ENCODE measurements around the gene GYPA.
A peak's percentile ranks its signal among the peaks of the same experiment; 100 is the strongest.
"Not testable (repeated sequence)": the region's sequence is repeated elsewhere in the genome, so short reads cannot be mapped to it uniquely, and the experiment has no call there.

Gene GYPA

DNA sequence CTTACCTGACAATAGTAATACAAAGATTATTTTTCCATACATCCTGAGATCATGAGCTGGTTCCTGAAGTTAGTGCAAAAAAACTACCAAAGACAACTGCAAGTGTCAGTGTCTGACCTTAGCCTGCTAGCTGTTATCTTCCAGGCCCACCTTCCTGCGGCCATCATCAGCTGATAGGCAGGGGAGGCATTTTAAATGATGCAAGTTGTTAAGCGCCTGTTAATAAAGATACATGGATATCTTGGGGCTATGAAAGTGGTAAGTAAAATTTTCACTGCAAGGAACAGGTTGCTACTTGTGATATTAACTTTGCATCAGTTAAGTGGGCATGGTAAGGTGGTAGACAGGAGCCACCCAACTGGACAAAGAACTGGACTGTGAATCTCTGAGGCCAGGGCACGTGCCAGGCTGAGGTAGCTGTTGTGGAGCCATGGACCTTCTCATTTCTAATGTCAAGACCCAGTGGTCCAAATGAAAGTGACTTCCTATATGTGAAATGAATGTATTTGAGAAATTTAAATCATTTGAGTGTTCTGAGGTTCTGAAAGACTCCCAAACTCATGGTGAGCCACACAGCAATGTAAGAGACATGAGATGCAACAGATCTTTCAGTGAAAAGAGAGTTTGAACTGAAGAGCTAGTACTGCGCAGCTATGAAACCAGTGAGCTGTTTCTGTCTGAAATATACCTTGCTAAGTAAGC, at the start of gene GYPA:
TSS of gene GYPA (minus strand) at position 125 of the 702 bp plus-strand sequence. CDS start at position 42, 83 bp downstream.
- ATAC-seq, result not testable (repeated sequence)

DNA sequence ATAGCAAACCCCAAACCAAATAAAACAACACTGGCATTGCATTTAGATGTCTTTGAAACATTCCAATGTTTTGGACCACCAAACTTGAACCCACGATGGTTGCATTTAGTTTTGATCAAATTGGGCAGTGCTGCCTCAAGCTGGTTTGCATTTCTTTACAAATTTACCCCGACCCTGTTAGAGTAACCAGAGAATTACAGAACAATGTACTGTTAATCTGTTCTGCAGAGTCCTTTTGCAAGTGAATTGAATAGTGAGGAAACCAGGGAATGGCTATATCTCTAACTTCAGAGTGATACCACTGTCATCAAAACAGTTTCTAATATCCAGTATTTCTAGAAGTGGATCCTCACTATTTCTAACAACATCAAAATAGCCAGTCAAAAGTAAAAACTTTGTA, 49.5 kb upstream of the GYPA start:
- ATAC-seq, result no peak

DNA sequence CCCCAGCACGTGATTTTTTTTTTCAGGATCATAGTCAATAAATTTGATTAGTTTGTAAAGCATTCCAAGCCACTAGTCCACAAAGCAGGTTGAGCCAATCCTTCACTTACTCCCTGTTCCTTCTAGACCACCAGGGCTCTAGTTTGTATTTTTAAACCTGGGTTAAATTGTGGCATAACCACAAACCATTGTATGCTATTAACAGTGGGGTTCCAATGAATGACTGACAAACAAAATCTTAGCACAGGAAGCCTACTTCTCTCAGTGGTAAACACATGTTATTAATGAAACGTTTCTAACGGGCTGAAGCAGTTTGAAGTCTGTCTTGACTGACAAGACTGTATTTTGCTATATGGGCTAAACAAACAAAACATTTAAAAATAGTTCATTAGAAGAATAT, 48.6 kb upstream of the GYPA start:
- ATAC-seq, result no peak

DNA sequence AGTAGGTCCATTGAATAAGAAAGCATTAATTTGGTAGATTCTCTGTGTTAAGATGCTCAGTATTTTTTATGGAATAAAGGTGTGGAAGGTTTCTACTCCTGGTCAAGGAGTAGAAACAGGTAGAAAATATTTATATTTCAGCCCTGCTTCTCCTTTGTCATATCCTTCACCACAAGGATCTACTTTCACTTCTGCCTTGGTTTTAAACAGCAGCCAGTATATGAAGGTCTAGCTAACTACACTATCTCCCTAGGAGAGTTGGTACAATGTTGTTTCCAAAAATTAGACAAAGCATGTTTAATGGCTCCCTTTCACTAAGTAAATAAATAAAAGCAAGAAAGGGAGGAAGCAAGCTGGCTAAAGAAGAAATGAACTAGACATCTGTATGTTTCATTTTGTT, 44.6 kb upstream of the GYPA start:
- no peak for ATAC-seq

- no peak for ATAC-seq
These were observed 42.6 kb upstream of the GYPA start for GRCh38 chr4:144183165-144183564.

GRCh38 chr4:144181391-144181790, 40.9 kb upstream of the GYPA start:
- no peak for ATAC-seq

DNA sequence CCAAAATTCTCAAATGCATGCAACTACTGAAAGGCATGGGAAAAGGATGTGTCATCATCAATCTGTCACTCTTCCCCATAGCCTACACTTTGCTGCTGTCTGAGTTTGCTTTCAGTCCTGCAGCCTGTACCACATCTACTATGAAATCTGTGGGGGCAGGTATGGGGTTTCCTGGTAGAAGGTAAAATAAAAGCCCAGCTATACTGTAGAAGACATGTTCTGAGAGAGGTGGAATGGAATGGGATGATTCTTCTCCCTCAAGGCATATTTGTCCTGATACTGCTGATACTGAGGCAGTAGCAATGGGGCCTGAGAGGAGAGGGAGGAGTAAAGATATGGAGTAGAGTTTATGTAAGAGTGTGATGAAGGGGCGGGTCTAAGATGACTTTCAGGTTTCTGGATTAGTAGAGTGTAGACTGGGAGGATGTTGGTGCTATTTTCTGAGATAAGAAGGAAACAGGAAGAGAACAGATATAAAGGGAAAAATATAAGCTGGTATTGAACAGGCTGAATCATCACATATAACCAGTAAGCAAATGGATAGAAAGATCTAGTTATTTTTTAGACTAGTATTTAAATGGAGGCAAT, 38.7 kb upstream of the GYPA start:
- no peak for ATAC-seq

DNA sequence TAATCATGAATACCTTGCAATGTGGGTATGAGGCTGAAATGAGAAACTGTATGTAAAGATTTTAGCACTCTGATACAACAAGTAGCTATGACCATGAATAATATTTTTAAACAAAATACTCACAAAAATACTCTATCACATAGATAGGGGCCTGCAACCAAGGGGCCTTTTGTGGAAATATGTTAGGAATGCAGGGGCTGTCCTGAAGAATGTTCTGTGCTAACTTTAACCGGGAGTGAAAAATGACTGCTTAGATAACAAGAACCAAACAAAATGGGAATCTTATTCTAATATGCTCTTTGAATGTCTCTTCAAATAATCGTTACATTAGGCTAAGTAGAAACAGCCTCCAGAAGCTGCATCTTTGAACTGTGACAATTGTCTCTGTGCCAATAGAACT, 37.9 kb upstream of the GYPA start:
- no peak for ATAC-seq

DNA sequence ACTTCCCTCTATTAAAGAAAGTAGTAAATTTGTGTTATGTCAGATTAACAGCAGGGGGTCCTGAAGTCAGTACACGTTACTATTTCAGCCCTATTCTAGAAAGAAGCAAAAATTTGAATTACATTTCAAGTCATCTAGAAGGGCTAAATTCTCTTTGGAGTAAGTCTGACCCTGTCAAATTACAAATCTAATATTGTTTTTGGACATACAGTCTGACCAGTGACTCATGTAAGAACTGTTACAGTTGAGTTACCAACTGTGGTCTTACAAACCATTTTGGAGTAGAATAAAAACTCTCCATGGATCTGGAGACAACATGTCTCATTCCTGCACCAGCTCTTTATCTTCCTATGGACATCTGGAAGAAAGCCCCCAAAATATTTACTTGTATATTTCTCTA, 36.0 kb upstream of the GYPA start:
- ATAC-seq, result no peak

DNA sequence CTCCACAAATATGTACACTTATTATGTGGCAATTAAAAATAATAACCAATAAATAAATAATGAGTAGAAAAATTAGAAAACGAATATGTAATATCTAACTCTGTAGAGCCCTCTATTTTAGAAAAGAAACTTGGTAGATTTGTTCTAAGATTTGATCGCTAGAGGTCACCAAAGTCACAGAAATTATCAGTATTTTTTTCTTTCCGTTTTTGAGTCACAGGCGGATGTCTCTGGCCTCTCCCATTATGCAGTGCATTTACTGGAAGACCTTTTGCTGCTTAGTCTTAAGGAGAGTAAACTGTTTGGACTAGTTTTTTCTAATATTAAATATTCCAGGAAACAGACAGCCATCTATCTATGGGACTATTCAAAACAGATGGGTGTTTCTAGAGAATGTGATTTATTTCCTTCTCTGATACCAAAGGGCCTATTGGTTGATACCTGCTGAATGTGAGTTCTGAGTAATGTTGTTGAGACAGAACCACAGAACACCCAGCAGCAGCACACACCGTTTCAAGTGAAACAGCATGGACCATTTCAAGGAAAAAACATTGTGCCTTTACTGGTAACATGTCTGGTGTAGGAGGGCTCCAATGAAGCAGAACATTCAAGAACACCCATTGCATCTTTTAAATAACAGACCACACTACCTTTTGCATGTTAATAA, 34.0 kb upstream of the GYPA start:
- peak; percentile 79 to 81 for ATAC-seq

- ATAC-seq, result no peak
These were observed 31.2 kb upstream of the GYPA start for GRCh38 chr4:144171697-144172096.

DNA sequence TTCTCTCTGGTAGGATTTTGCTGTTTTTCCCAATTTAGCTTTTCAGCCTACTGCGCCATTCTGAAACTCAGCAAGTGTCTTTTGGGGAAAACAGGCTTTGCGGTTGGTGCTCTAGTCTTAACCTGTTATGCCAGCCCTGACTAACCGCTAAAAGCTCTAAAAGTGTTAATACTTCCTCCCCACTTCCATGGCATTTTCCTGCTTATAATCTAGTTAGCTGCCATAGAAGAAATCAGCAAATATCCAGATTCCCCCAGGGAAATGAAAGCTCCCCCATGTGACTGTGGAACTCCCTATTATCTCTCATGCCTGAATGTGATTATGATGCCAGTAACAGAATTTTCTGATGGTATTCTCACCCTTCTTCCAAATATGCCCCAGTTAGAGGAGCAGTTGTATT, 28.7 kb upstream of the GYPA start:
- ATAC-seq, result no peak

GRCh38 chr4:144154044-144154443, 13.5 kb upstream of the GYPA start:
- no peak for ATAC-seq

DNA sequence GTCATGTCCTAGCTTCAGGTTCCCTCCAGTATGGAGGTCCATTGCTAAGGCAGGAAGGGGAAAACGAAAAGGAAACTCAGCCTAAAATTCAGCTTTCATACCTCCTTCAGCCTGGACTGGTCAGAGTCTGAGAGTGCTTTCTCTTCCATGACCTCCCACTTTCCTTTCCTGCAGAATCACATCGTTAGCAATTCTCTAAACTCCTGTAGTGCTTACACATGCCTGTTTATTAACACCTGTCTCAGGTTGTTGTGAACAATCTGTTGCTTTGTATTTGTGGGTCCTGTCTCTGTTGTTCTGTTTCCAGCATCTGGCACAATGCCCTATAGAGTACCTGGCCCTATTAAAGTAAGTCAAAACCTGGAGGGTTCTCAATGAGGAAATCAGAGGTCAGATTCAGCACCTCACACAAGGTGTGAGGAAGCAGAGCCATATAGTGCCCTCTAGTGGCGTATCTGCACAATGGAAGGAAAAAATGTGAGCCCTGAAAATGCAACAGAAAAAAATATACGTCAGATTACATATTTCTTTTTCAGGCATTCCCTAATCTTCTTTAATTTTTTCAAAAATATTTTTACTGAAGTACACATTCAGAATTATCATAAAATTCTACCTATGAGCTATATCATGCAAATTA, 2.3 kb upstream of the GYPA start:
- peak in 1 of 2 donors; percentile 35 for ATAC-seq

DNA sequence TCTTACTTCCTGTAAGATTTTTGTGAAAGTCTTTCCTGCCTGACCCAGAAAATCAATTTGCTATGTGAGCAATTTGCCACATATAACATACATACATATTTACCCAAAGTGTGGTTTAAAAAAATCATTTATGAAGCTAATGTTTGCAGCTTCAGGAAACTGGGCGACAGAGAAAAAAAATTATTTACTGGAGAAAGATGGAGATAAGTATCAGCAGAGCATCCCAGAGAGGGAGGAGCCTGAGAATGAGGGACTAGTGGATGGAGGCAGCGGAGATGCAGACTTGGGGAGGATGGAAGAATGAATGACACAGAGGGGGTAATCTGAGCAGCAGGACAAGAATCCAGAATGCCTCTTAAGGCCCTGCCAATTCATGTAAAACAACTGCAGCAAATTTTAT, 975 bp upstream of the GYPA start:
- no peak for ATAC-seq

DNA sequence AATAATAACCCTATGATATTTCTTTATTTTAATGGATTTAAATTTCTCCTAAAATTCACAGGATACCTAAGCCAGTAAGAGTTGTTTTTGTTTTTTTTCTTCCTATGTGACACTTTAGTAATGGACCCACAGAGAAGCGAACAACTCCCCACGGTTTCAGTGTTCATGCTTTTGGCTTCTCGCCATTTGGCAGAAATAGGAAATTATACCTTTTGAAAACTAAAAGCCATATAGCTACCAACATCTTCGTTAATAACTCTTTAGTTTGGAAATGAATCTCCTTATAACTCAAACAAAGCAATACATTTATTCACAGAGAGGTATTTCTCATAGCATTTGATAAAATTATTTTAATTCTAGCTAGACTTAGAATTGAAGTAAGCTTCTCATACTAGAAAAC, 527 bp downstream of the GYPA start:
- not testable (repeated sequence) for ATAC-seq

DNA sequence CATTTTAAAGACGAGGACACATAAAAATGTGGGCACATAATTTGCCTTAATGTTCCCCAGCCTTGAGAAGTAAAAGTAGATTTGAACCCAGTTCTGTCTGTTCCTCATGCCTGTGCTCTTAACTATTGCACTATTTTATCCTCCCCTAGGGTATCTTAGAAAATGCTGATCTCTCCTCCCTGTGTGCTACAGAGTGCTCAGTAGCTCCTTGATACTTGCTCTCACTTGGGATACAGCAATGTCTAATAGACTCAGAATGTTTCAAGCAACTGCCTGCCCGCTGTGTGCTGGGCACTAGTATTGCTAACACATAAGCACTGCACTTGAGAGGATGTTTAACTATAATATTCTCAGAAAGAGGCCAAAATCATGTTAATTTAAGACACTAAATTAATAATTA, 971 bp downstream of the GYPA start:
- not testable (repeated sequence) for ATAC-seq

DNA sequence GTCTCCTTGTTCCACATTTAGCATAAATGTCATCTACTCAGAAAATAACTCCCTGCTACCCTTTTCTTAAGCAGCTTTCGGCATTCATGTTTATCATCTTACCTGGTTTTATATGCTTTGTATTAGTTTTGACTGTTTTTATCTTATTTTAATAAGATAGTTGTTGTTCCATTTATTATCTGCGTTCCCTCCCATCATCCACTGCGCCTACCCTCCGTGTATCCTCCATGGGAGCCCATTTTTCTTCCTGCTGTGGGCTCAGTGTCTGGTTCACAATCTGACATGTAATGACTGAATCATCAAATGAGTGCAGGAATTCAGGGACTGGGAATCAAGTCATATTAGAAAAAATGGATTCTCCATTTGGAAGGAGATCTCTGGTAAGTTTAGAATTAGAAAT, 2.3 kb downstream of the GYPA start:
- not testable (repeated sequence) for ATAC-seq

GRCh38 chr4:144137137-144137931, 3.2 kb downstream of the GYPA start:
- ATAC-seq, result not testable (repeated sequence)

DNA sequence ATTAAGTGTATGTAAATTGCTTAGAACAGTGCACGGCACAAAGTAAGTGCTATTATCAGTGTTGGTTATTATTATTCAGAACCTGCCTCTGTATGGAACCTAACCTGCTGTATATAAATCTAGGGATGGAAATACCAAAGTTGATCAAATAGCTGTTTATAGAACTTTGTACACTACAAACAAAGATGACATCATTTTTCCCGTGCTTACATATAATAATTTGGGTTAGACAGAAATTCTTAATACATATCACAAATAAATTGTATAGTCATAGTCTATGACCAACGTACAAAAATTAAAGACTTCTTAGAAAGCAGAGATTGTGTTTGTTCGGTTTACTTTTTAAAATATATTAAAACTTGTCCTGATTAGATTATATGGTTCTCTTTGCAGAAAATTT, 4.3 kb downstream of the GYPA start:
- not testable (repeated sequence) for ATAC-seq

- ATAC-seq, result not testable (repeated sequence)
These were observed 10.4 kb downstream of the GYPA start for GRCh38 chr4:144130167-144130566.

GRCh38 chr4:144129336-144129875, 11.1 kb downstream of the GYPA start:
- ATAC-seq, result not testable (repeated sequence)
